Hepatocyte (in vitro differentiated cells): Measurements from ENCODE around the gene RTBDN. TPM values are rescaled to one million over a fixed set of nuclear protein-coding genes. Genes with fewer than 3 reads are reported as not detected.

Experiments
- DNase-seq: peaks from one replicate; pipeline ENCODE4 v3.0.0-alpha.2; 2016; ENCODE audit warnings: low spot score
- H2AFZ ChIP-seq: fragments of 200-600 bp; sonication (generic); 2 replicates; pipeline ENCODE4 v1.6.0; 2016; ENCODE audit warnings: antibody characterized with exemption, mild to moderate bottlenecking
- H3K27ac ChIP-seq: fragments of 200-600 bp; sonication (generic); 2 replicates; pipeline ENCODE4 v1.5.1; 2016; ENCODE audit warnings: mild to moderate bottlenecking
- H3K27me3 ChIP-seq: fragments of 200-600 bp; sonication (generic); 2 replicates; pipeline ENCODE4 v1.6.1; 2016
- H3K36me3 ChIP-seq: fragments of 200-600 bp; sonication (generic); replicated peaks from 2 replicates; pipeline ENCODE4 v1.5.1; 2016; ENCODE audit warnings: low read depth; ENCODE audit not compliant: insufficient read depth
- H3K4me1 ChIP-seq: fragments of 200-600 bp; sonication (generic); 2 replicates; pipeline ENCODE4 v1.5.1; 2016; ENCODE audit warnings: mild to moderate bottlenecking, moderate library complexity; ENCODE audit not compliant: insufficient read depth
- H3K4me2 ChIP-seq: fragments of 200-600 bp; sonication (generic); 2 replicates; pipeline ENCODE4 v1.6.0; 2016
- H3K4me3 ChIP-seq: fragments of 200-600 bp; sonication (generic); 2 replicates; pipeline ENCODE4 v1.5.1; 2016; ENCODE audit warnings: mild to moderate bottlenecking
- H3K79me2 ChIP-seq: fragments of 200-600 bp; sonication (generic); 2 replicates; pipeline ENCODE4 v1.6.0; 2017; ENCODE audit warnings: mild to moderate bottlenecking
- H3K9me2 ChIP-seq: fragments of 200-600 bp; sonication (generic); replicated peaks from 2 replicates; pipeline ENCODE4 v1.6.0; 2017; ENCODE audit warnings: mild to moderate bottlenecking; ENCODE audit not compliant: insufficient read depth
- H3K9me3 ChIP-seq: fragments of 200-600 bp; sonication (generic); 2 replicates; pipeline ENCODE4 v1.5.1; 2016; ENCODE audit warnings: low read depth, mild to moderate bottlenecking
- H4K20me1 ChIP-seq: fragments of 200-600 bp; sonication (generic); 2 replicates; pipeline ENCODE4 v1.6.0; 2016; ENCODE audit warnings: mild to moderate bottlenecking; ENCODE audit not compliant: insufficient read depth, poor library complexity, severe bottlenecking
- CTCF ChIP-seq: fragments of 200-600 bp; sonication (generic); IDR thresholded peaks from 2 replicates; pipeline ENCODE4 v1.5.1; 2016; ENCODE audit warnings: antibody characterized with exemption, mild to moderate bottlenecking; ENCODE audit not compliant: poor library complexity
- EZH2 ChIP-seq: fragments of 200-600 bp; sonication (generic); IDR thresholded peaks from 2 replicates; pipeline ENCODE4 v1.6.1; 2016; ENCODE audit warnings: antibody characterized with exemption, mild to moderate bottlenecking, borderline replicate concordance
- WGBS: methylation state at CpG from one replicate; pipeline ENCODE4 v1.1.6; 2016; ENCODE audit warnings: low lambda C conversion rate; ENCODE audit errors: missing lambda C conversion rate; 5-methylcytosine and 5-hydroxymethylcytosine counted together
- microRNA-seq: library from miRNA; unstranded; fragments of <30 nt; microRNA quantifications from one replicate; pipeline ENCODE4, GENCODE V29; 2017
- polyA plus RNA-seq: library from polyadenylated mRNA; unstranded; fragments of >200 nt; fragmentation: Nextera tagmentation; extraction: Ambion mirVana; gene quantifications from 2 replicates; pipeline ENCODE4 v1.2.1, GENCODE V29; 2016
- small RNA-seq: library from RNA; depleted of rRNA; stranded (forward); fragments of <200 nt; gene quantifications from one replicate; pipeline ENCODE3, GENCODE V24; 2014
- total RNA-seq: library from RNA; depleted of rRNA; stranded (reverse); fragments of >200 nt; gene quantifications from 2 replicates; pipeline ENCODE4 v1.2.3, GENCODE V29; 2014

The RTBDN gene
- total and polyA plus RNA-seq, 2 experiments from 2014 or later: not detected

- peak overlapping the region; percentile 59 for H3K4me3 ChIP-seq
- no peaks in the 10 kb centered on the region for H3K36me3 ChIP-seq
- H3K79me2 ChIP-seq: peaks cover 17% of the 10 kb centered on the region
- H3K4me1 ChIP-seq: peaks cover 25% of the 10 kb centered on the region
- H2AFZ ChIP-seq: peak overlapping the region; percentile 46
- H3K9me3 ChIP-seq: no peaks in the 10 kb centered on the region
- DNase-seq: peak; percentile 91
- no peaks in the 10 kb centered on the region for H3K27me3 ChIP-seq
- no peaks in the 10 kb centered on the region for H3K9me2 ChIP-seq
- H3K4me2 ChIP-seq: peak overlapping the region; percentile 98
- TF ChIP-seq EZH2 (no peak), CTCF (peak; percentile 98)
- no peaks in the 10 kb centered on the region for H4K20me1 ChIP-seq
- peak overlapping the region; percentile 96 for H3K27ac ChIP-seq
- WGBS: 16% methylated on average over 43 of the region's 43 CpGs
These were observed 57.0 kb downstream of the RTBDN start for GRCh38 chr19:12777217-12778016.

Small RNA genes lying within 50 kb of the gene (microRNA-seq; reads per million reads assigned to microRNA genes)
- gene MIR5684: not detected
- gene MIR6794: not detected

Small RNA genes lying within 50 kb of the gene (small RNA-seq; reads per million reads assigned to genes)
- gene MIR5684 (not detected), gene MIR6794 (not detected)

Other genes with a start within 250 kb of the RTBDN start
- 7.8 and 8.1 TPM in 2 replicates for gene ZNF490, start 223.8 kb downstream of the RTBDN start, total RNA-seq
- gene ZNF490, start 223.8 kb downstream of the RTBDN start, polyA plus RNA-seq: 1.8 and 2.3 TPM in 2 replicates
- gene ZNF791, start 223.7 kb downstream of the RTBDN start, total RNA-seq: 16.1 and 16.2 TPM in 2 replicates
- 11.5 and 16.6 TPM in 2 replicates for gene ZNF791, start 223.7 kb downstream of the RTBDN start, polyA plus RNA-seq
- 67.2 and 68.8 TPM in 2 replicates for gene MAN2B1, start 167.8 kb downstream of the RTBDN start, total RNA-seq
- gene MAN2B1, start 167.8 kb downstream of the RTBDN start, polyA plus RNA-seq: 77.1 and 81.9 TPM in 2 replicates
- 9.1 and 12.2 TPM in 2 replicates for gene WDR83, start 167.8 kb downstream of the RTBDN start, total RNA-seq
- gene WDR83, start 167.8 kb downstream of the RTBDN start, polyA plus RNA-seq: 19.5 and 21.5 TPM in 2 replicates
- 62.6 and 71.7 TPM in 2 replicates for gene DHPS, start 152.7 kb downstream of the RTBDN start, total RNA-seq
- gene DHPS, start 152.7 kb downstream of the RTBDN start, polyA plus RNA-seq: 63.1 and 84.7 TPM in 2 replicates
- gene GNG14, start 146.6 kb downstream of the RTBDN start, total RNA-seq: not detected in 2 replicates
- not detected in 2 replicates for gene GNG14, start 146.6 kb downstream of the RTBDN start, polyA plus RNA-seq
- gene FBXW9, start 137.9 kb downstream of the RTBDN start, total RNA-seq: 8.1 and 10.9 TPM in 2 replicates
- gene FBXW9, start 137.9 kb downstream of the RTBDN start, polyA plus RNA-seq: 9.1 and 11.1 TPM in 2 replicates
- 41.4 and 65.2 TPM in 2 replicates for gene TNPO2, start 110.6 kb downstream of the RTBDN start, total RNA-seq
- 11.7 and 16.0 TPM in 2 replicates for gene TNPO2, start 110.6 kb downstream of the RTBDN start, polyA plus RNA-seq
- 243 and 268 TPM in 2 replicates for gene TRIR, start 99.9 kb downstream of the RTBDN start, total RNA-seq
- 246 and 259 TPM in 2 replicates for gene TRIR, start 99.9 kb downstream of the RTBDN start, polyA plus RNA-seq
- 52.3 and 79.6 TPM in 2 replicates for gene GET3, start 97.1 kb downstream of the RTBDN start, total RNA-seq
- 85.4 and 108 TPM in 2 replicates for gene GET3, start 97.1 kb downstream of the RTBDN start, polyA plus RNA-seq
- gene BEST2, start 82.8 kb downstream of the RTBDN start, total RNA-seq: not detected in 2 replicates
- gene BEST2, start 82.8 kb downstream of the RTBDN start, polyA plus RNA-seq: not detected in 2 replicates
- 44.3 and 70.5 TPM in 2 replicates for gene HOOK2, start 59.0 kb downstream of the RTBDN start, total RNA-seq
- gene HOOK2, start 59.0 kb downstream of the RTBDN start, polyA plus RNA-seq: 113 and 128 TPM in 2 replicates
- gene JUNB, start 43.1 kb downstream of the RTBDN start, total RNA-seq: 343 and 399 TPM in 2 replicates
- 539 and 633 TPM in 2 replicates for gene JUNB, start 43.1 kb downstream of the RTBDN start, polyA plus RNA-seq
- 497 and 589 TPM in 2 replicates for gene PRDX2, start 32.8 kb downstream of the RTBDN start, total RNA-seq
- 581 and 582 TPM in 2 replicates for gene PRDX2, start 32.8 kb downstream of the RTBDN start, polyA plus RNA-seq
- gene THSD8, start 32.5 kb downstream of the RTBDN start, total RNA-seq: not detected in 2 replicates
- gene THSD8, start 32.5 kb downstream of the RTBDN start, polyA plus RNA-seq: 5.1 and 5.7 TPM in 2 replicates
- gene RNASEH2A, start 28.0 kb downstream of the RTBDN start, total RNA-seq: 8.3 and 9.3 TPM in 2 replicates
- 20.4 and 25.7 TPM in 2 replicates for gene RNASEH2A, start 28.0 kb downstream of the RTBDN start, polyA plus RNA-seq
- 0.20 and 0.32 TPM in 2 replicates for gene MAST1, start 3.9 kb upstream of the RTBDN start, total RNA-seq
- gene MAST1, start 3.9 kb upstream of the RTBDN start, polyA plus RNA-seq: 0.22 and 0.54 TPM in 2 replicates
- 25.7 and 31.5 TPM in 2 replicates for gene DNASE2, start 46.9 kb upstream of the RTBDN start, total RNA-seq
- 41.3 and 41.9 TPM in 2 replicates for gene DNASE2, start 46.9 kb upstream of the RTBDN start, polyA plus RNA-seq
- gene KLF1, start 52.6 kb upstream of the RTBDN start, total RNA-seq: 0.37 TPM in 1 of 2 replicates, not detected in the other
- gene KLF1, start 52.6 kb upstream of the RTBDN start, polyA plus RNA-seq: not detected in 2 replicates
- 31.7 and 34.2 TPM in 2 replicates for gene GCDH, start 56.6 kb upstream of the RTBDN start, total RNA-seq
- 23.4 and 30.7 TPM in 2 replicates for gene GCDH, start 56.6 kb upstream of the RTBDN start, polyA plus RNA-seq
- gene SYCE2, start 84.7 kb upstream of the RTBDN start, total RNA-seq: 0.67 TPM in 1 of 2 replicates, not detected in the other
- 0.77 TPM in 1 of 2 replicates, not detected in the other for gene SYCE2, start 84.7 kb upstream of the RTBDN start, polyA plus RNA-seq
- 36.2 and 45.6 TPM in 2 replicates for gene FARSA, start 99.1 kb upstream of the RTBDN start, total RNA-seq
- gene FARSA, start 99.1 kb upstream of the RTBDN start, polyA plus RNA-seq: 86.5 and 95.3 TPM in 2 replicates
- 1,414 and 1,442 TPM in 2 replicates for gene CALR, start 104.0 kb upstream of the RTBDN start, total RNA-seq
- 915 and 922 TPM in 2 replicates for gene CALR, start 104.0 kb upstream of the RTBDN start, polyA plus RNA-seq
- gene RAD23A, start 111.3 kb upstream of the RTBDN start, total RNA-seq: 64.5 and 65.8 TPM in 2 replicates
- gene RAD23A, start 111.3 kb upstream of the RTBDN start, polyA plus RNA-seq: 130 and 140 TPM in 2 replicates
- gene GADD45GIP1, start 122.6 kb upstream of the RTBDN start, total RNA-seq: 21.0 and 27.2 TPM in 2 replicates
- gene GADD45GIP1, start 122.6 kb upstream of the RTBDN start, polyA plus RNA-seq: 106 and 109 TPM in 2 replicates
- 0.17 TPM in 1 of 2 replicates, not detected in the other for gene DAND5, start 135.0 kb upstream of the RTBDN start, total RNA-seq
- not detected in 2 replicates for gene DAND5, start 135.0 kb upstream of the RTBDN start, polyA plus RNA-seq
- 3.8 and 12.8 TPM in 2 replicates for gene NFIX, start 160.9 kb upstream of the RTBDN start, total RNA-seq
- gene NFIX, start 160.9 kb upstream of the RTBDN start, polyA plus RNA-seq: 6.3 and 10.2 TPM in 2 replicates